Measurements from ENCODE around the gene COX7A2L.

COX7A2L gene

DNA sequence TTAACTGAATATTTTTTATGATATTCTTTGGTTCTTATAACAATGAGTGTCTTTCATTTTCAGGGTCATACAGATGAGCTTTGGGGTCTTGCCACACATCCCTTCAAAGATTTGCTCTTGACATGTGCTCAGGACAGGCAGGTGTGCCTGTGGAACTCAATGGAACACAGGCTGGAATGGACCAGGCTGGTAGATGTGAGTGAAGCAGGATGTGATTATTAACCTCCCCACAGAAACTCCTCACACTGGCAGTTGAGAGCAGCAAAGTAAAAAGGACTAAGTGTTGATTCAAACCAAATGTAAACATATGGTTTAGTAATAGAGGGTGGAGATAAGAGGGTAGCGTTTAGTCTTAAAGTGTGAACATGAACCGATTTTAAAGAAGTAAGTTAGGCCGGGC lies 57.8 kb downstream of the COX7A2L start:
- POLR2A ChIA-PET, result no interaction called here
- no peak for TF ChIP-seq SUZ12 (IDR thresholded peaks at IDR 0.05)
- TF ChIP-seq TARDBP (IDR thresholded peaks at IDR 0.05), result no peak
- TF ChIP-seq L3MBTL2 (conservative IDR thresholded peaks at IDR 0.05), result no peak
- no peak for DNase-seq (ENCODE audit: extremely low spot score)
- CTCF ChIA-PET, result no interaction called here

DNA sequence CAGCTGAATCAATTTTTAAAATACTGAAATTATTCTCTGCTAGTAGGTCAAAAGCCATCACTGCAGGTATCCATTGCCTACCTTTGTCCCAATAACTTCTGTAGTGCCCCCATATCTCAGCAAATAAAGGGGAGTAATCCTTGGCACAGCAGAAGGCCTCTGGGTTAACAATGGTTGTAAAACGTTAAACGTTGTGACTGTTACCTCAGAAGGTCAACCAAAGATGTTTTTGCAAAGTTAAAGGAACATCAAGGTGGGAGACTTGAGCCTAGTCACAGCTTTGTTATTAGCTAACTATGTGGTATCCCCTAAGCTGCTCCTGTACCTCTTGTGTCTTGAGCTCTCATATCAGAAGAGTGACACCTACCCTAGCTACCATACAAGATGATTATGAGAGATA lies 60.5 kb downstream of the COX7A2L start:
- ChIA-PET POLR2A (no interaction called here), CTCF (no interaction called here)
- no peak for DNase-seq (ENCODE audit: extremely low spot score)
- no peak for TF ChIP-seq CTBP1 (IDR thresholded peaks at IDR 0.05; ENCODE audit: borderline replicate concordance)
- TF ChIP-seq ARNT (IDR thresholded peaks at IDR 0.05), result no peak
- TF ChIP-seq BHLHE40 (IDR thresholded peaks at IDR 0.05; ENCODE audit: borderline replicate concordance), result no peak
- TF ChIP-seq L3MBTL2 (conservative IDR thresholded peaks at IDR 0.05), result no peak
- TF ChIP-seq FOXM1 (IDR thresholded peaks at IDR 0.05; ENCODE audit: borderline replicate concordance), result no peak
- TF ChIP-seq, protein P1, sequence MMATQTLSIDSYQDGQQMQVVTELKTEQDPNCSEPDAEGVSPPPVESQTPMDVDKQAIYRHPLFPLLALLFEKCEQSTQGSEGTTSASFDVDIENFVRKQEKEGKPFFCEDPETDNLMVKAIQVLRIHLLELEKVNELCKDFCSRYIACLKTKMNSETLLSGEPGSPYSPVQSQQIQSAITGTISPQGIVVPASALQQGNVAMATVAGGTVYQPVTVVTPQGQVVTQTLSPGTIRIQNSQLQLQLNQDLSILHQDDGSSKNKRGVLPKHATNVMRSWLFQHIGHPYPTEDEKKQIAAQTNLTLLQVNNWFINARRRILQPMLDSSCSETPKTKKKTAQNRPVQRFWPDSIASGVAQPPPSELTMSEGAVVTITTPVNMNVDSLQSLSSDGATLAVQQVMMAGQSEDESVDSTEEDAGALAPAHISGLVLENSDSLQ (IDR thresholded peaks at IDR 0.05), result no peak
- TF ChIP-seq FOXA1 (IDR thresholded peaks at IDR 0.05), result no peak
- no peak for TF ChIP-seq NFRKB (IDR thresholded peaks at IDR 0.05)
- no peak for TF ChIP-seq SUZ12 (IDR thresholded peaks at IDR 0.05)
- TF ChIP-seq ELF4 (IDR thresholded peaks at IDR 0.05), result no peak
